Astrocyte (in vitro differentiated cells and primary cell): ENCODE data around the gene KEL. TPM values are rescaled to one million over a fixed set of nuclear protein-coding genes. Genes with fewer than 3 reads are reported as not detected.

Experiments
- DNase-seq: peaks from one replicate; pipeline ENCODE4 v3.0.0-alpha.2; 2010; ENCODE audit warnings: low read depth
- FAIRE-seq: peaks from 2 replicates; lab custom pipeline; 2011; peaks lifted over from hg19 to GRCh38; lab: Jason Lieb, UNC
- H2AFZ ChIP-seq: 2 replicates; pipeline ENCODE4 v1.6.0; 2012; ENCODE audit warnings: low read depth, low read length, inconsistent platforms
- H3K27ac ChIP-seq: 2 replicates; pipeline ENCODE4 v1.5.1; 2011; ENCODE audit warnings: low read depth, low read length, inconsistent platforms
- H3K27me3 ChIP-seq: 2 replicates; pipeline ENCODE4 v1.6.0; 2011; ENCODE audit warnings: low read length, inconsistent platforms; ENCODE audit not compliant: insufficient read depth
- H3K36me3 ChIP-seq: 2 replicates; pipeline ENCODE4 v1.5.1; 2011; ENCODE audit warnings: low read length, inconsistent platforms; ENCODE audit not compliant: insufficient read depth
- H3K4me1 ChIP-seq: 2 replicates; pipeline ENCODE4 v1.5.1; 2011; ENCODE audit warnings: low read length, inconsistent platforms; ENCODE audit not compliant: insufficient read depth
- H3K4me2 ChIP-seq: 2 replicates; pipeline ENCODE4 v1.6.0; 2012; ENCODE audit warnings: low read length, inconsistent platforms
- H3K4me3 ChIP-seq: 2 replicates; pipeline ENCODE4 v1.5.1; 2011; ENCODE audit warnings: low read depth, mild to moderate bottlenecking, low read length, inconsistent platforms; ENCODE audit not compliant: insufficient read depth
- H3K79me2 ChIP-seq: 2 replicates; pipeline ENCODE4 v1.6.0; 2012; ENCODE audit warnings: mild to moderate bottlenecking, low read length, inconsistent platforms; ENCODE audit not compliant: insufficient read depth
- H3K9ac ChIP-seq: 2 replicates; pipeline ENCODE4 v1.6.0; 2012; ENCODE audit warnings: mild to moderate bottlenecking, low read length, inconsistent platforms
- H3K9me3 ChIP-seq: 2 replicates; pipeline ENCODE4 v1.5.1; 2012; ENCODE audit warnings: low read depth, mild to moderate bottlenecking, low read length, inconsistent platforms; ENCODE audit not compliant: insufficient read depth
- H4K20me1 ChIP-seq: 2 replicates; pipeline ENCODE4 v1.6.0; 2012; ENCODE audit warnings: low read length, inconsistent platforms; ENCODE audit not compliant: insufficient read depth
- H3K27ac Mint-ChIP-seq: one replicate; pipeline ENCODE4 v1.8.0; 2021; ENCODE audit warnings: mild to moderate bottlenecking, mixed read lengths; ENCODE audit not compliant: unreplicated experiment
- H3K27me3 Mint-ChIP-seq: one replicate; pipeline ENCODE4 v1.8.0; 2021; ENCODE audit warnings: low read depth, mixed read lengths; ENCODE audit not compliant: unreplicated experiment
- H3K36me3 Mint-ChIP-seq: one replicate; pipeline ENCODE4 v1.8.0; 2021; ENCODE audit warnings: low read depth, mixed read lengths; ENCODE audit not compliant: unreplicated experiment
- H3K4me1 Mint-ChIP-seq: one replicate; pipeline ENCODE4 v1.8.0; 2021; ENCODE audit warnings: low read depth, mixed read lengths; ENCODE audit not compliant: unreplicated experiment
- H3K4me3 Mint-ChIP-seq: one replicate; pipeline ENCODE4 v1.8.0; 2021; ENCODE audit warnings: mild to moderate bottlenecking, moderate library complexity, mixed read lengths; ENCODE audit not compliant: unreplicated experiment
- H3K9me3 Mint-ChIP-seq: one replicate; pipeline ENCODE4 v1.8.0; 2021; ENCODE audit warnings: mild to moderate bottlenecking, mixed read lengths; ENCODE audit not compliant: unreplicated experiment
- EZH2 ChIP-seq: IDR thresholded peaks from 2 replicates; pipeline ENCODE4 v1.6.1; 2012; ENCODE audit warnings: mild to moderate bottlenecking, low read length, inconsistent platforms; ENCODE audit not compliant: insufficient read depth
- total RNA-seq: library from RNA; stranded (reverse); gene quantifications from 2 replicates; pipeline ENCODE4 v1.2.1, GENCODE V29; 2021
- TF ChIP-seq, protein P1 (sequence below): IDR thresholded peaks from 2 replicates; pipeline ENCODE4 v1.5.1; 2011; ENCODE audit warnings: low read depth, mild to moderate bottlenecking, inconsistent platforms, low read length, moderate library complexity; ENCODE audit not compliant: insufficient read depth

The KEL gene
- total RNA-seq, 1 donor from 2014 or later: not detected

DNA sequence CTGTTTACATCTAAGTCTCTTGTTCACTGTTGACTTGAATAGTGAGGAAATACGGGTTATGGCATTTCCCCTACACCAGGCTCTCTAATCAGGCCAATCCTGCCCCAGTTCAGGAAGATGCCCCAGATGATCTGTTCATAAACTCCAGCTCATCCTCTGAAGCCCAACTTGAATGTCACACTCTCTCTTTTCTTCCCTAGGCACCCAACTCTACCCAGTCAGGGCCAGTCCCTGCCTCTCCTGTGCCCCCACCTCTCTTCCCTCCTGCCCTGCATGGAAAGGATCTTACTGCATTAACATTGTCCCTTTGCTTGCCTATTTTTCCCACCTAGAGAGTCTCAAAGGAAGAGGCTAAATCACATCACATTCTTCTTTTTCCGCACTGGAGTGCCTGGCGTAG, 66.0 kb downstream of the KEL start:
- Mint-ChIP-seq H3K36me3 (peaks cover under 1% of the 10 kb centered on the region), H3K4me3 (no peak overlapping the region), H3K9me3 (no peaks in the 10 kb centered on the region), H3K27me3 (peaks cover 44% of the 10 kb centered on the region), H3K27ac (no peak overlapping the region), H3K4me1 (no peaks in the 10 kb centered on the region)
- Histone ChIP-seq H3K27me3 (peaks cover 3% of the 10 kb centered on the region), H3K4me2 (no peak overlapping the region), H3K9ac (no peak overlapping the region), H3K36me3 (no peaks in the 10 kb centered on the region), H3K4me1 (no peaks in the 10 kb centered on the region), H3K9me3 (no peaks in the 10 kb centered on the region), H3K27ac (no peak overlapping the region), H2AFZ (no peak overlapping the region), H4K20me1 (no peaks in the 10 kb centered on the region), H3K79me2 (no peaks in the 10 kb centered on the region), H3K4me3 (no peak overlapping the region)
- FAIRE-seq (no peak), DNase-seq (no peak)
- no peak for TF ChIP-seq EZH2
- TF ChIP-seq, protein P1, sequence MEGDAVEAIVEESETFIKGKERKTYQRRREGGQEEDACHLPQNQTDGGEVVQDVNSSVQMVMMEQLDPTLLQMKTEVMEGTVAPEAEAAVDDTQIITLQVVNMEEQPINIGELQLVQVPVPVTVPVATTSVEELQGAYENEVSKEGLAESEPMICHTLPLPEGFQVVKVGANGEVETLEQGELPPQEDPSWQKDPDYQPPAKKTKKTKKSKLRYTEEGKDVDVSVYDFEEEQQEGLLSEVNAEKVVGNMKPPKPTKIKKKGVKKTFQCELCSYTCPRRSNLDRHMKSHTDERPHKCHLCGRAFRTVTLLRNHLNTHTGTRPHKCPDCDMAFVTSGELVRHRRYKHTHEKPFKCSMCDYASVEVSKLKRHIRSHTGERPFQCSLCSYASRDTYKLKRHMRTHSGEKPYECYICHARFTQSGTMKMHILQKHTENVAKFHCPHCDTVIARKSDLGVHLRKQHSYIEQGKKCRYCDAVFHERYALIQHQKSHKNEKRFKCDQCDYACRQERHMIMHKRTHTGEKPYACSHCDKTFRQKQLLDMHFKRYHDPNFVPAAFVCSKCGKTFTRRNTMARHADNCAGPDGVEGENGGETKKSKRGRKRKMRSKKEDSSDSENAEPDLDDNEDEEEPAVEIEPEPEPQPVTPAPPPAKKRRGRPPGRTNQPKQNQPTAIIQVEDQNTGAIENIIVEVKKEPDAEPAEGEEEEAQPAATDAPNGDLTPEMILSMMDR: no peak

DNA sequence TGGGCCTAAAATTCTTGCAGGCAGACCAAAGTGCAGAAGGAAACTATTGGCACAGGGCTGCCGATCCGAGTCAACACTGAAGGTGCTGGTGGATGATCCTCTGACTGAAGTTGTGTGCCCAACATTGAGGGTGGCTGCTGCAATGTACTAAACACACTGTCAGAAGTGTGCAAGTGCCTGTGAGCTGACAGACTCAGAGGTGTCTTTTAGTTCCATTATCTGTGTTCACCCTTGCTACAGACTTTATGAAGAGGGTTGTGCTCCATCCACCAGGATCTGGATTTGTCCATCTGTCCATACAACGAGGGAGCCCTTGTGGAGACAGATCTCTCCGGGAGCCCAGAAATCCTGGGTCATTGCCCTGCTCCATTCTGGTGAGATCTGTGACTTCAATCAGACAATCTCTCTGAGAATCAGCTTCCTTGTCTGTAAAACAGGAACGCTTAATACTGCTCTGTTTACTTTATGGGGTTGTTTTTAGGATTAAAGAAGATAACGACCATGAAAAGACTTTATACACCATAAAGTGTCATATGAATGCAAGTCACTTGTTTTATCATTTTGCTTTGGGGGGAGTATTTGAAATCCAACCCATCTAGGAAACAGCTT, 67.1 kb downstream of the KEL start:
- Mint-ChIP-seq H3K4me3 (no peak overlapping the region), H3K36me3 (no peaks in the 10 kb centered on the region), H3K9me3 (no peaks in the 10 kb centered on the region), H3K27ac (no peak overlapping the region), H3K4me1 (no peaks in the 10 kb centered on the region), H3K27me3 (peaks cover 43% of the 10 kb centered on the region)
- Histone ChIP-seq H3K9me3 (no peaks in the 10 kb centered on the region), H3K36me3 (no peaks in the 10 kb centered on the region), H3K27ac (no peak overlapping the region), H3K27me3 (peaks cover 3% of the 10 kb centered on the region), H3K4me3 (no peak overlapping the region), H3K79me2 (no peaks in the 10 kb centered on the region), H3K4me1 (no peaks in the 10 kb centered on the region), H2AFZ (no peak overlapping the region), H3K9ac (no peak overlapping the region), H3K4me2 (no peak overlapping the region), H4K20me1 (no peaks in the 10 kb centered on the region)
- DNase-seq (no peak), FAIRE-seq (no peak)
- TF ChIP-seq, protein P1: no peak
- no peak for TF ChIP-seq EZH2
